GM19023 (cell line): Measurements from ENCODE around the gene C10orf71.

ENCODE experiments used
- ATAC-seq: cut with Tn5 transposase; IDR thresholded peaks from one replicate; pipeline ENCODE4 v1.9.1; 2021; ENCODE audit warnings: mild to moderate bottlenecking, moderate library complexity; ENCODE audit not compliant: unreplicated experiment

Gene C10orf71

GRCh38 chr10:49359349-49360270 is 60.6 kb downstream of the C10orf71 start:
- no peak for ATAC-seq

- ATAC-seq = no peak
Measured at GRCh38 chr10:49360271-49361177, 61.6 kb downstream of the C10orf71 start.

GRCh38 chr10:49361178-49361554 is 62.2 kb downstream of the C10orf71 start:
- ATAC-seq = no peak

DNA sequence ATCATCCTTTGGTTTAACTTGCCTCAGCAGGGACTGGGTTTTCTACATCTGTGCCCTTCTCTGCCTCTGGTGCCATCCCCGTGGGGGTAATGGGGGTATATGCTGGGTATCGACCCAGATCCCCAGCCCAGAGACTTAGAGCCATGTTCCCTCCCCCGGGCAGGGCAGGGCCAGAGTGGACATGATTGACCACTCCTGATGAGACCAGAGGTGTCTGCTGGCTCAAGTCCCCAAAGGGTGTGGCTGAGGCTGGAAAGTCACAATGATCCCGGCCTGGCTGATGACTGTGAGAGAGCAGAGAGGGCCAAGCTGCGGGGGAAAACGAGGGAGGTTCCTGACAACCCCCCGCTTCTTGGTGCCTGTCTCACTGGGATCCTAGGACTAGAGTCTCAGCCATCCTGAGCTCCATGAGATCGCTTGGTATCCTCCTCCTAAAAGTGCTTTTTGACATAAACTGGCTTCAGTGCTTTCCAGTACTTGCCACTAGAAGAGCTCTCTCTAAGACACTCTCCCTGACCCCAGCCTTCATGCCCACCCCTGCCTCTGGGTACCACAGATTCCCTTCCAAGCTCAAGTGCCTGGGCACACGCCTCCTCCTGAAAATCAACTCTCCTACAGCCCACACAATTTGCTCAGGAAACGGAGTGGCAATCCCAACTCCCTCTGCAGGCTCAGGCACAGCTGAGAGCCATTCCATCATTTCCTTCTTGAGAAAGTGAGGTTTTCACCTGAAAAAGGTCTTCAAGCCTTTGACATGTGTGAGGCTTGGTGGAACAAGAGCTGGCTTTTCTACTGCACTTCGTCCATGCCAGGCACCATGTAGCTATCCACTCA is 63.0 kb downstream of the C10orf71 start:
- ATAC-seq = no peak

GRCh38 chr10:49362596-49363260 is 63.8 kb downstream of the C10orf71 start:
- peak; percentile 83 for ATAC-seq

GRCh38 chr10:49363309-49364031 is 64.5 kb downstream of the C10orf71 start:
- ATAC-seq = no peak

DNA sequence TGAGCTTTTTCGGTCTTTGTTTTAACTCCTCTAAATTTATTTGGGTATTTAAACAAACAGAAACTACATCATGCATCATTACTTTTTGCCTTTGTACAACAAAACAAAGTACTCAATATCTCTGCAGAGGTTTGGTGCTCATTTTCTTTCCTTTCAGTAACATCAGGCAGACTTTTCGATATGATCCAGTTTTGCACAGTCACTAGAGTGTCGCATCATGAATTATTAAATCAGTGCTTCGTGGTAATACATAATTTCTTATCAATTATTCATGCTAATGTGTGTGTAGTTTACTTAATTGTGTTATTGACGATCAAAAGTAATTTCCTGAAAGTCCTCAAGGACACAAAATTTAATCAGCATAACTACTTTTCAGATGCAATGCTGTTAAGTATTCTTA is 65.1 kb downstream of the C10orf71 start:
- ATAC-seq = no peak

- ATAC-seq = no peak
Measured at GRCh38 chr10:49364747-49365146, 65.8 kb downstream of the C10orf71 start.

DNA sequence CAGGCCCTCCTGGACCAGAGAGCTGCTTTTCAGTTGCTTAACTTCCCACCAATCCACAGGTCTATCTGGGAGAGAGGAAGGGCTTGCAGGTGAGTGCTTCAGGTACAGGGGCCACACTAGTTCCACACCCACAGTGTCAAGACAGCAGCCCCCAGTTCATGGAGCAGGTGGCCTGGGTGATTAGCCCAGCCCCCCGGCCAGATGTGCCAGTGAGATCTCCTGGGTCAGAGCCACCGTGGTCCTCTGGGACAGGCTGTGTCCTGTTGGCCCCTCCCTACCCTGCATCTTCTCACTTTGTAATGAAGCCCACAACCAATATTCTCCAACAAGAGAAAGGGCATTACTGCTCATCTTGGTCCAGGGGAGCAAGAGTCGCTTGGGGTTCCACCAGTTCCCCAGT is 66.3 kb downstream of the C10orf71 start:
- no peak for ATAC-seq

DNA sequence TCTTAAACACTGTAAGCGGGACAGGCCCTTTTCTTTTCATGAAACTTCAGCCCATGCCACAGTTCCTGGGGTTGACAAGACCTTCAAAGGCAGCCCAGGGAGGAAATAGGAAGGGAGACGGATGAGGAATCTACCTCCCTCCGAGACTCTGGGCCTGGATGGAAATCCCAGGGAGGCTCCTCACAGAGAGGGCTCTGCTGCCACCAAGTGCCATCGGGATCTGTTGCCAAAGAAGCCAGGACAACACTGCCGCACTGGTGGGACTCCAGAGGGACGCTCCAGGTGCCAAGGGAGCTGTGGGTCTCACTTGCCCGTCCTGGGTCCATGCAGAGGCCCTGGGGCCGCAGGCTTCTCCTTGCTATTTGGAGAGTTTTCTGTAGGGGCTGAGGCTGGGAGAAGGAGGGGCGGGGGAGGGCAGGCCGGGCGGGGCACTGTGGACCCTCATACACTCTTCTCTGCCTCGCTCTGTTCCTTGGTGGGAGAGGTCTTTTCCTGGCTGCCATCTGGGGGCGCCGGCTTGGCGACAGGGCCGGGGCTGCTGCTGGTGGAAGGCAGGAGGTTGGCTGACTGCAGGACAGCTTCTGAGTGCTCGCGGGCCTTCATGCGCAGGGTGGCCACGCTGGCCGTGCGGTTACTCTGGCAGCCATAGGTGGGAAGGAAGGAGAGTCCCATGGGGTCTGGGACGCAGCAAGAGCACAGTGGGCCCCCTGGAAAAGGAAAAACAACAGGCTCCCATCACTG is 66.9 kb downstream of the C10orf71 start:
- no peak for ATAC-seq

GRCh38 chr10:49366460-49366859 is 67.5 kb downstream of the C10orf71 start:
- ATAC-seq = no peak

GRCh38 chr10:49367600-49367999 is 68.6 kb downstream of the C10orf71 start:
- no peak for ATAC-seq

GRCh38 chr10:49368256-49368655 is 69.3 kb downstream of the C10orf71 start:
- no peak for ATAC-seq

DNA sequence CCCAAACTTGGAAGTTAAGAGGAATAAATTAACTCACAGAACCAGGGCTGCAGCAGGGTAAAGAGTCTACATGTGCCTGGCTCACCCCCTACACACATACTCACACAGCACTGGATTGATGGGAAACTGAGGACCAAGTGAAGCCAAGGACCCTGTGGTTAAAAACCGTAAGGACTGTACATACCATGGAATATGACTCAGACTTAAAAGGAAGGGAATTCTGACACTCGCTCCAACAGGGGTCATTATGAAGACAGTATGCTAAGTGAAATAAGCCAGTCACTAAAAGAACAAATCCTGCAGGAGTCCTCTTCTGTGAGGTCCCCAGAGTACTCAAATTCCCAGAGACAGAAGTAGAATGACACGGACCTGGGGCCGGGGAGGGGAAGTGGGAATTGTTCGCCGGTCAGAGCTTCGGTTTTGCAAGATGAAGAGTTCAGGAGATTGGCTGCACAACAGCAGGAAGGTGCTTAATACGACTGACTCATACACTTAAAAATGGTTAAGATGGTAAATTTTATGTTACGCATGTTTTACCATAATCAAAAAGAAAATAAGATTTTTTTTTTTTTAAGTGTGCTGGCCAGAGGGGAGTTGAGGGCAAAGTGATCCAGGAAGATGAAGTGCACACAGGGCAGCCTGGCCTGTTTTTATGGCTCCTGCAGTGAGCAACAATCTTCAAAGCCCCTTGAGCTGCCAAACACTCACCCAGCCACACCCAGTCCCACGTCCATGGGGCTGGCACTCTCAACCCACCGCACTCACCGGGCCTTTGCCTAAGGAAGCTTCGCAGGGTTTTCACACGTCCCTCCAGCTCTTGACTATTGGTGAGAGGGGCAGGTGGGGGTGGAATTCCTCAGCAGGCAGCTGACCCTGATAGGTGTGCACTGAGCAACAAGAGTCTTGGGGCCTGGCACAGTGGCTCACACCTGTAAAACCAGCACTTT is 70.5 kb downstream of the C10orf71 start:
- no peak for ATAC-seq

- no peak for ATAC-seq
Measured at GRCh38 chr10:49370326-49371100, 71.5 kb downstream of the C10orf71 start.

GRCh38 chr10:49371967-49372366 is 73.0 kb downstream of the C10orf71 start:
- no peak for ATAC-seq

DNA sequence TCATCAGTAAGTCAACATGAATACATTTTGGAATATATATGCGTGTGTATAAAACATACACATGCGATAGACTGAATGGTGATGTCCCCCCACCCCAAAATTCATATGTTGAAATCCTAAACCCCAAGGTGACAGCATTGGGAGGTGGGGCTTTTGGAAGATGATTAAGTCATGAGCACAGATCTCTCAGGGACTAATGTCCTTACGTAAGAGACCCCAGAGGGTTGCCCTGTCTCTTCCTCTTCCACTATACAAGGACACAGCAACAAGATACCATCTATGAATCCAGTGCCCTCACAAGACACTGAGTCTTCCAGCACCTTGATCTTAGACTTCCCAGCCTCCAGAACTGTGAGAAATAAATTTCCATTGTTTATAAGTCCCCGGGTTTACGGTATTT is 74.4 kb downstream of the C10orf71 start:
- no peak for ATAC-seq
